Left kidney (tissue), 2 donors: ENCODE measurements around the gene ZSWIM9. TPM values are rescaled to one million over a fixed set of nuclear protein-coding genes. Genes with fewer than 3 reads are reported as not detected.

Source experiments
- DNase-seq: peaks from one replicate; pipeline ENCODE4 v3.0.0-alpha.2; 2013
- polyA plus RNA-seq: library from polyadenylated mRNA; unstranded; fragments of 120-200 nt; gene quantifications from one replicate; pipeline ENCODE4 v1.2.1, GENCODE V29; 2013; ENCODE audit not compliant: insufficient read length

Gene ZSWIM9
- polyA plus RNA-seq, 1 donor, result 9.0 TPM

DNA sequence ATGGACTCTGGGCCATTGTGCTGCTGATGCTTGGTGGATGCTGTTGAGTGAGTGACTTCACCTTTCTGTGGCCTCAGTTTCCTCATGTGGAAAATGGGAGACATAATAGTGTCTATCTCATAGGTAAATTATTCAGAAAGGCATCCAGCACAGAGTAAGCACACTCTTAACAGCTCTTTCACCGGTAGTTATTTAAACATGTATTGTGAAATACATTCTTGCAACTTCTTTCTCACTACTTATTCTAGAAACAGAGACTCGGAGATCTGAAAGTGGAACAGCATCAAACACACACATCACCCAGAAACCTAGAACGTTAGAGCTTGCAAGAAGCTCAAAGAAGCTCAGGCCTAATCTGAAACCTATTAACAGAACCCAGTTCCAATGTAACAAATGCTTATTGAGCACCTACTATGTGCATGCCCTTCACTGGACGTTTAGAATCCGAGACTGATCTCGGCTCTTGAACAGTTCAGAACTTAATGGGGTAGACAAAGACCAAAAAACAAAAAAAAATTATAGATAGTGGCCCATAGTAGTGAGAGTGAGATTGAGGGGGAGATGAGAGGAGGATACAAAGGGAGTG is 4.1 kb downstream of the ZSWIM9 start:
- DNase-seq, result no peak

- no peak for DNase-seq
These were observed 5.1 kb downstream of the ZSWIM9 start for GRCh38 chr19:48175578-48175977.

- no peak for DNase-seq
These were observed 5.7 kb downstream of the ZSWIM9 start for GRCh38 chr19:48176226-48176625.

- DNase-seq, result no peak
These were observed 11.0 kb downstream of the ZSWIM9 start for GRCh38 chr19:48181505-48181904.

DNA sequence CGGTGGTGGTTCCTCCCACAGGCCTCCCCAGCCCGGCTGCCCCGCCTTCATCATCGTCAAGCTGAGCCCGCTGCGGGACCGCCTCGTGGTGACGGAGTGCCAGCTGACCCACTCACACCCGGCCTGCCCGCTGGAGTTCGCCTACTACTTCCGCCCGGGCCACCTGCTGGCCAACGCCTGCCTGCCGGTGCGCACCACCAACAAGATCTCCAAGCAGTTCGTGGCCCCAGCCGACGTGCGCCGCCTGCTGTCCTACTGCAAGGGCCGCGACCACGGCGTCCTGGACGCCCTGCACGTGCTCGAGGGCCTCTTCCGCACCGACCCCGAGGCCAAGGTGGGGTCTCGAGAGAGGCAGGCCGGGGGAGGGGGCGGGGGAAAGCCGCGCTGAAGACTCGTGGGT is 12.0 kb downstream of the ZSWIM9 start:
- DNase-seq, result no peak

- DNase-seq, result no peak
These were observed 12.9 kb downstream of the ZSWIM9 start for GRCh38 chr19:48183356-48183755.

DNA sequence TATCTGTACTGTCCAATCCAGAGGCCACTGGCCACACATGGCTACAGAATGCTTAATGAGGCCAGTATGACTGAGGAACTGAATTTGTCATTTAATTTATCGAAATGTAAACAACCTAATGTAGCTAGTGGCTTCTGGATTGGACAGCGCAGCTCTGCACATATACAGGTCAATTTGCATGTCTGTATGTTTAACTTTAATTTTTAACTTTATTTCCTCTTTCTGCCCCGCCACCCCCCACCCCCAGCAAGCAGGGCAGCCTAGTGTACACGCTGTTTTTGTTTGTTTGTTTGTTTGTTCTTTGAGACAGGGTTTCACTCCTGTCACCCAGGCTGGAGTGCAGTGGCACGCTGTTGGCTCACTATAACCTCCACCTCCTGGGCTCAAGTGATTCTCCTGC is 15.5 kb downstream of the ZSWIM9 start:
- no peak for DNase-seq

GRCh38 chr19:48186541-48186991 is 16.1 kb downstream of the ZSWIM9 start:
- no peak for DNase-seq

DNA sequence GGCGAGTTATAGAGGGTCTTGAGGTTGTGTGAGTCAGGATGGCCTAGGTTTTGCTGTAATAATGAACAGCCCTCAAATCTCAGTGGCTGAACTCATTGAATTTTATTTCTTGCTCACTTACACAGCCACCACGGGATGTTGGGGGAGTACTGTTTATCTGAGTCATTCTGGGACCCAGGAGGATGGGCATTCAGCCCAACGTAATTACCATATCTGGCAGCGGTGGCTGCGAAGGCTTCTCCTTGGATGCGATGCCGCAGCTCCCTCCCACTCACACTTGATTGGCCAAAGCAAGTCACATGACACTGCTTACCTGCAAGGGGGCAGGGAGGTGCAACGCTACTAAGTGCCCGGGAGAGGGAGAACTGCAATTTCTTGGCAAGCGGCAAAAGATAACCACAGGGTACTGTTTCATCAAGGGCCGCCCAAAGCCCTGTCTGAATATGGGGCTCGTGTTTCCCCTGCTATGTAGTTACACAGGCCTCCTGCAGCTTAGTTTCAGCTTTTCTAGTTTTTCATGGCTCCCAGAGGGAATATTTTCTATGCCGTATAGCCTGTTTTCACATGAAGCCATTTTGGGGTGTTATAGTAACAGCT is 19.9 kb downstream of the ZSWIM9 start:
- no peak for DNase-seq

DNA sequence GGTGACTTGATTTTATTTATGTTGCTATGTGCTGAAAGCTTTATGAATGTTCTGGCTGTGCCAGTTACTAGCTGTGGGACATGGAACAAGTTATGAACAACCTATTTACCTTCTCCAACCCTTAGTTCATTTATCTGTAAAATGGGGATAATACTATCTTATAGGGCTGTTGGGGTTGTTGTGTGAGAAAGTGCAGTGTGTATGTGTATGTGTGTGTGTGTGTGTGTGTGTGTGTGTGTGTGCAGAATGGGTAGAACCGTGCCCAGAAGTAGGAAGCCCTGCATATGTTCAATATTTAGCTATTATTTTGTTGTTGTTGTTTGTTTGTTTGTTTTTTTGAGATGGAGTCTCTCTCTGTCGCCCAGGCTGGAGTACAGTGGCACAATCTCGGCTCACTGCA is 20.4 kb downstream of the ZSWIM9 start:
- no peak for DNase-seq

GRCh38 chr19:48192750-48193149 is 22.3 kb downstream of the ZSWIM9 start:
- DNase-seq, result no peak

DNA sequence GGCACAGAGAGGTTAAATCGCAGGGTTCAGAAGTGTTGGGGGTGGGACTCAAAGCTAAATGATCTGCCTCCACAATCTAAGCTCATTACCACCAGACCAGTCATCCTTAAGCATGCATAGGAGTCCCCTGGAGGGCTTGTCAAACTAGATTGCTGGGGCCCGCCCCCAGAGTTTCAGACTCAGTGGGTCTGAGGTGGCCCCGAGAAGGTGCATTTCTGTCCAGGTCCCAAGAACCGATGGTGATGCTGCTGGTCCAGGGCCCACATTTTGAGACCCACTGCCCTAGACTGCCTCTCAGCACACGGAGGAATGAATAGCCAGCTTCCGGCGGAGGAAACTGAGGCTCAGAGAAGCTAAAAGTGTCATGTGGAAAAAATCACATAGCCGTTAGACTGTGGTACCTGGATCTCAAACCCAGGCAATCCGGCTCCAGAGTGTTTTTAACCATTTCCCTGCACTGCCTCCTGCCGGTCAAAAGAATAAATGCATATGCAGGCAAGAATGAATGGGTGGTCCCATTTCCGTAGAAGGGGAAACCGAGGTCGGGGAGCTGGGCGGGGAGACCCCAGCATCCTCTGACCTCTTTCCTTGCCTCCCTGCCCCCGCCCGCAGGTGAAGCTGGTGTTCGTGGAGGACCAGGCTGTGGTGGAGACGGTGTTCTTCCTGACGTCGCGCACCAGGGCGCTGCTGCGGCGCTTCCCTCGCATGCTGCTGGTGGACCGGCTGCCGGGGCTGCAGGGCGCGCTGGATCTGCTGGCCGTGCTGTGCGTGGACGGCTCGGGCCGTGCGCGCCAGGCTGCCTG is 23.8 kb downstream of the ZSWIM9 start:
- no peak for DNase-seq

DNA sequence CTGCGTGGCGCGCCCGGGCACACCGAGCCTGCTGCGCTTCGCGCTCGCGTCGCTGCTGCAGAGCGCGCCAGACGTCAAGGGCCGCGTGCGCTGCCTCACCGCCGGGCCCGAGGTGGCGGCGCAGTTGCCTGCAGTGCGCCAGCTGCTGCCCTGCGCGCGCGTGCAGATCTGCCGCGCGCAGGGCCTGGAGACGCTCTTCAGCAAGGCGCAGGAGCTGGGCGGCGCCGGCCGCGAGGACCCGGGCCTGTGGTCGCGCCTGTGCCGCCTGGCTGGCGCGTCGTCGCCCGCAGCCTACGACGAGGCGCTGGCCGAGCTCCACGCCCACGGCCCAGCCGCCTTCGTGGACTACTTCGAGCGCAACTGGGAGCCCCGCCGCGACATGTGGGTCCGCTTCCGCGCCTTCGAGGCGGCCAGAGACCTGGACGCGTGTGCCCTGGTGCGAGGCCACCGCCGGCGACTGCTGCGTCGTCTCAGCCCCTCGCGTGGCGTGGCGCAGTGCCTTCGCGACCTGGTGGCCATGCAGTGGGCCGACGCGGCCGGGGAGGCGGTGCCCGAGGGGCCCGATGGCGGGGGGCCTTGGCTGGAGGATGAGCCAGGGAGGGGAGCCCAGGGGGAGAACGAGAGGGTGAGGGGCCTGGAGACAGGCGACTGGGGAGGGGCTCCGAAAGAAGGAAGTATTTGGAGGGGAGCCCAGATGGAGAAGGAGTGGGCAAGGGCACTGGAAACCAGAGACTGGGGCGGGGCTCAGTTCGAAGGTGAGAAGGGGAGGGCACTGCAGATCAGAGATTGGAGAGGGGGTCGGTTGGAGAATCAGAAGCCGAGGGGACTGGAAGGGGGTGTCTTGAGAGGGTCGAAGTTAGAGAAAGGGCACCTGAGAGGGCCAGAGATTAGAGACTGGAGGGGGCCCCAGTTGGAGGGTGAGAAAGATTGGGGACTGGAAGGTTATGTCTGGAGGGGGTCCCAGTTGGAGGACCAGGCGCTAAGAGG is 24.7 kb downstream of the ZSWIM9 start:
- no peak for DNase-seq

DNA sequence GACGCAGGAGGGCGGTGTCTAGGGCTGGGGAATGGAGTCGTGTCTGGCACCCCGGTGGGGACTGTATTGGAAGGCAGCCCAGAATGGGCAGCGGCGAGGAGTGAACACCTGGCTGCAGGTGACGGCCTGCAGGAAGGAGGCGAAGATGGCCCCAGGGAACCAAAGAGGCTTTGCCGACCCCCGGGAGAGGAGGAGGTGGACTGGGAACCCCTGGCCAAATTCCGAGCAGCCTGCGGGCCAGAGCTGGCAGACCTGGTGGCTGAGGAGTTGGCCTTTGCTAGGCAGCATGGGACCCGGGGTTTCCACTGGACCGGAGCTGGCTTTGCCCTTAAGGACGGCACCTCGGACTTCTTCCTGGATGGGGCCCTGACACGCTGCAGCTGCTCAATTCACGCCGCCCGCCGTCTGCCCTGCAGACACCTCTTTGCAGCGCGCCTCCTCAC is 25.9 kb downstream of the ZSWIM9 start:
- no peak for DNase-seq

- DNase-seq, result no peak
These were observed 26.6 kb downstream of the ZSWIM9 start for GRCh38 chr19:48196933-48197665.

GRCh38 chr19:48203222-48203793 is 32.8 kb downstream of the ZSWIM9 start:
- no peak for DNase-seq

DNA sequence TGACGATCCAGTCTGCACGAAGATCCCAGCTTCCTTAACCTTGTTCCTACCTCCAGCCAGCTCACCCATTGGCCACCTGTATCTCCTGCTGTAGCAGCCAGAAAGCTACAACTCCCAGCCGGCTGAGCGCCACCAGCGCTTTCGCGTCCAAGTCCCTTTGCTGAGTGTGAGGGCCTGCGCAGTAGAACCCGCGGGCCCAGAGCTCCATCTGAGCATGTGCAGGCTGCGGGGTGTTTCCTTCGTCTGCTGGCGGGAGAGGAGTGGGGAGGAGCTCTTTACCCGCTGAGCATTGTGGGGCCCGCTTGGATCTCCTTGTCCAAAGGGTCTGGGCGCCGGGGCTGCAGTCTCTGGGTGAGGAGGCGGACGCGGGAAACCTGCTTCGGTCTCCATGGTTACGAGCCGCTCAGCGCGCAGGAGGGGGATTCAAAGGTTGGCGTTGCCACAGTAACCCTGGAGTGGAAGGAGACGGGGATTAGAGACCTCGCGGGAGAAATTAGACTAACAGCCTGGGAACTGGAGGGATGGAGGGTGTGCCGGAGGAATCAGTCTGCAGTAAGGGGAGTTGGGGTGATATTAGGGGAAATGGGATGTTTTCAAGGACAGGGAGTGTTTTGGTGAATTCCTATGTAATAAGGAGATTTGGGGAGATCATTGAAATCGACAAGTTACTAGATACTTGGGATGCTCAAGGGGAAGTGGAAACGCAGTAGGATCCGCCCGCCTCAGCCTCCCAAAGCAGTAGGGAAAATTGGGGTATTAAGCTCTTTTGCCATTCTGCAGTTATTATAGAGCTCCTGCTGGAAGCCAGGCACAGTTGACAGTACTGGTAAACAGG is 33.5 kb downstream of the ZSWIM9 start:
- DNase-seq, result peak; percentile 96

- no peak for DNase-seq
These were observed 36.1 kb downstream of the ZSWIM9 start for GRCh38 chr19:48206397-48207093.

GRCh38 chr19:48210005-48210404 is 39.5 kb downstream of the ZSWIM9 start:
- no peak for DNase-seq
